ENCODE data around the gene DENND6A. TPM values are rescaled to one million over a fixed set of nuclear protein-coding genes. Genes with fewer than 3 reads are reported as not detected.
A peak's percentile ranks its signal among the peaks of the same experiment; 100 is the strongest.

The DENND6A gene
- total and polyA plus RNA-seq, 2 of the 13 experiments (the other 11 are each of a cell fraction or from before 2014, with no cell fraction given): 9.4 to 11.1 TPM

- TF ChIP-seq, protein P1, sequence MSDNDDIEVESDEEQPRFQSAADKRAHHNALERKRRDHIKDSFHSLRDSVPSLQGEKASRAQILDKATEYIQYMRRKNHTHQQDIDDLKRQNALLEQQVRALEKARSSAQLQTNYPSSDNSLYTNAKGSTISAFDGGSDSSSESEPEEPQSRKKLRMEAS (IDR thresholded peaks at IDR 0.05): peak; percentile 93
- TF ChIP-seq TGIF2 (CRISPR knock-in tag; IDR thresholded peaks at IDR 0.05) (peak; percentile 26; the same call in 1 of the 2 replicates), ZNF446 (CRISPR knock-in tag; IDR thresholded peaks at IDR 0.05) (0 out of 2 replicates have a peak, but pooled peaks have one; percentile 52), ZNF746 (CRISPR knock-in tag; IDR thresholded peaks at IDR 0.05) (no peak), YEATS2 (CRISPR knock-in tag; IDR thresholded peaks at IDR 0.05; ENCODE audit: borderline replicate concordance) (no peak), PITX1 (CRISPR knock-in tag; IDR thresholded peaks at IDR 0.05) (0 out of 2 replicates have a peak, but pooled peaks have one; percentile 30), ZNF205 (CRISPR knock-in tag; IDR thresholded peaks at IDR 0.05) (peak; percentile 80; the same call in 1 of the 2 replicates), ZNF768 (CRISPR knock-in tag; IDR thresholded peaks at IDR 0.05) (peak; percentile 78; the same call in 1 of the 2 replicates), HOXA9 (CRISPR knock-in tag; IDR thresholded peaks at IDR 0.05; ENCODE audit: borderline replicate concordance) (peak; percentile 82; the same call in 1 of the 2 replicates), ZIK1 (CRISPR knock-in tag; IDR thresholded peaks at IDR 0.05; ENCODE audit: borderline replicate concordance, low read depth) (peak; percentile 90; the same call in 1 of the 2 replicates), FOXJ3 (CRISPR knock-in tag; IDR thresholded peaks at IDR 0.05; ENCODE audit: borderline replicate concordance) (no peak), NFATC3 (CRISPR knock-in tag; IDR thresholded peaks at IDR 0.05) (no peak), JUNB (CRISPR knock-in tag; IDR thresholded peaks at IDR 0.05; ENCODE audit: borderline replicate concordance) (no peak; the same call in 1 of the 2 replicates), GLI4 (CRISPR knock-in tag; IDR thresholded peaks at IDR 0.05; ENCODE audit: borderline replicate concordance) (peak; percentile 90; the same call in 1 of the 2 replicates), U2AF1 (optimal IDR thresholded peaks at IDR 0.05; ENCODE audit: low read depth, low read length) (no peak), XBP1 (CRISPR knock-in tag; IDR thresholded peaks at IDR 0.05) (no peak)
- TF ChIP-seq, protein P2, sequence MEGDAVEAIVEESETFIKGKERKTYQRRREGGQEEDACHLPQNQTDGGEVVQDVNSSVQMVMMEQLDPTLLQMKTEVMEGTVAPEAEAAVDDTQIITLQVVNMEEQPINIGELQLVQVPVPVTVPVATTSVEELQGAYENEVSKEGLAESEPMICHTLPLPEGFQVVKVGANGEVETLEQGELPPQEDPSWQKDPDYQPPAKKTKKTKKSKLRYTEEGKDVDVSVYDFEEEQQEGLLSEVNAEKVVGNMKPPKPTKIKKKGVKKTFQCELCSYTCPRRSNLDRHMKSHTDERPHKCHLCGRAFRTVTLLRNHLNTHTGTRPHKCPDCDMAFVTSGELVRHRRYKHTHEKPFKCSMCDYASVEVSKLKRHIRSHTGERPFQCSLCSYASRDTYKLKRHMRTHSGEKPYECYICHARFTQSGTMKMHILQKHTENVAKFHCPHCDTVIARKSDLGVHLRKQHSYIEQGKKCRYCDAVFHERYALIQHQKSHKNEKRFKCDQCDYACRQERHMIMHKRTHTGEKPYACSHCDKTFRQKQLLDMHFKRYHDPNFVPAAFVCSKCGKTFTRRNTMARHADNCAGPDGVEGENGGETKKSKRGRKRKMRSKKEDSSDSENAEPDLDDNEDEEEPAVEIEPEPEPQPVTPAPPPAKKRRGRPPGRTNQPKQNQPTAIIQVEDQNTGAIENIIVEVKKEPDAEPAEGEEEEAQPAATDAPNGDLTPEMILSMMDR (CRISPR knock-in tag; IDR thresholded peaks at IDR 0.05): no peak
- TF ChIP-seq, protein P3, sequence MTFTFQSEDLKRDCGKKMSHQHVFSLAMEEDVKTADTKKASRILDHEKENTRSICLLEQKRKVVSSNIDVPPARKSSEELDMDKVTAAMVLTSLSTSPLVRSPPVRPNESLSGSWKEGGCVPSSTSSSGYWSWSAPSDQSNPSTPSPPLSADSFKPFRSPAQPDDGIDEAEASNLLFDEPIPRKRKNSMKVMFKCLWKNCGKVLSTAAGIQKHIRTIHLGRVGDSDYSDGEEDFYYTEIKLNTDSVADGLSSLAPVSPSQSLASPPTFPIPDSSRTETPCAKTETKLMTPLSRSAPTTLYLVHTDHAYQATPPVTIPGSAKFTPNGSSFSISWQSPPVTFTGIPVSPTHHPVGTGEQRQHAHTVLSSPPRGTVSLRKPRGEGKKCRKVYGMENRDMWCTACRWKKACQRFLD (CRISPR knock-in tag; IDR thresholded peaks at IDR 0.05; ENCODE audit: borderline replicate concordance): peak; percentile 93; the same call in 1 of the 2 replicates
- TF ChIP-seq, protein P4, sequence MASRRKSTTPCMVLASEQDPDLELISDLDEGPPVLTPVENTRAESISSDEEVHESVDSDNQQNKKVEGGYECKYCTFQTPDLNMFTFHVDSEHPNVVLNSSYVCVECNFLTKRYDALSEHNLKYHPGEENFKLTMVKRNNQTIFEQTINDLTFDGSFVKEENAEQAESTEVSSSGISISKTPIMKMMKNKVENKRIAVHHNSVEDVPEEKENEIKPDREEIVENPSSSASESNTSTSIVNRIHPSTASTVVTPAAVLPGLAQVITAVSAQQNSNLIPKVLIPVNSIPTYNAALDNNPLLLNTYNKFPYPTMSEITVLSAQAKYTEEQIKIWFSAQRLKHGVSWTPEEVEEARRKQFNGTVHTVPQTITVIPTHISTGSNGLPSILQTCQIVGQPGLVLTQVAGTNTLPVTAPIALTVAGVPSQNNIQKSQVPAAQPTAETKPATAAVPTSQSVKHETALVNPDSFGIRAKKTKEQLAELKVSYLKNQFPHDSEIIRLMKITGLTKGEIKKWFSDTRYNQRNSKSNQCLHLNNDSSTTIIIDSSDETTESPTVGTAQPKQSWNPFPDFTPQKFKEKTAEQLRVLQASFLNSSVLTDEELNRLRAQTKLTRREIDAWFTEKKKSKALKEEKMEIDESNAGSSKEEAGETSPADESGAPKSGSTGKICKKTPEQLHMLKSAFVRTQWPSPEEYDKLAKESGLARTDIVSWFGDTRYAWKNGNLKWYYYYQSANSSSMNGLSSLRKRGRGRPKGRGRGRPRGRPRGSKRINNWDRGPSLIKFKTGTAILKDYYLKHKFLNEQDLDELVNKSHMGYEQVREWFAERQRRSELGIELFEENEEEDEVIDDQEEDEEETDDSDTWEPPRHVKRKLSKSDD (CRISPR knock-in tag; IDR thresholded peaks at IDR 0.05; ENCODE audit: low read depth): peak; percentile 87
- TF ChIP-seq, protein P5, sequence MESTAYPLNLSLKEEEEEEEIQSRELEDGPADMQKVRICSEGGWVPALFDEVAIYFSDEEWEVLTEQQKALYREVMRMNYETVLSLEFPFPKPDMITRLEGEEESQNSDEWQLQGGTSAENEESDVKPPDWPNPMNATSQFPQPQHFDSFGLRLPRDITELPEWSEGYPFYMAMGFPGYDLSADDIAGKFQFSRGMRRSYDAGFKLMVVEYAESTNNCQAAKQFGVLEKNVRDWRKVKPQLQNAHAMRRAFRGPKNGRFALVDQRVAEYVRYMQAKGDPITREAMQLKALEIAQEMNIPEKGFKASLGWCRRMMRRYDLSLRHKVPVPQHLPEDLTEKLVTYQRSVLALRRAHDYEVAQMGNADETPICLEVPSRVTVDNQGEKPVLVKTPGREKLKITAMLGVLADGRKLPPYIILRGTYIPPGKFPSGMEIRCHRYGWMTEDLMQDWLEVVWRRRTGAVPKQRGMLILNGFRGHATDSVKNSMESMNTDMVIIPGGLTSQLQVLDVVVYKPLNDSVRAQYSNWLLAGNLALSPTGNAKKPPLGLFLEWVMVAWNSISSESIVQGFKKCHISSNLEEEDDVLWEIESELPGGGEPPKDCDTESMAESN (CRISPR knock-in tag; conservative IDR thresholded peaks at IDR 0.05): peak; percentile 90
Observed at GRCh38 chr3:57692396-57693147, at the start of gene DENND6A (continued).
